ENCODE measurements around the gene RASA4B.

DNA sequence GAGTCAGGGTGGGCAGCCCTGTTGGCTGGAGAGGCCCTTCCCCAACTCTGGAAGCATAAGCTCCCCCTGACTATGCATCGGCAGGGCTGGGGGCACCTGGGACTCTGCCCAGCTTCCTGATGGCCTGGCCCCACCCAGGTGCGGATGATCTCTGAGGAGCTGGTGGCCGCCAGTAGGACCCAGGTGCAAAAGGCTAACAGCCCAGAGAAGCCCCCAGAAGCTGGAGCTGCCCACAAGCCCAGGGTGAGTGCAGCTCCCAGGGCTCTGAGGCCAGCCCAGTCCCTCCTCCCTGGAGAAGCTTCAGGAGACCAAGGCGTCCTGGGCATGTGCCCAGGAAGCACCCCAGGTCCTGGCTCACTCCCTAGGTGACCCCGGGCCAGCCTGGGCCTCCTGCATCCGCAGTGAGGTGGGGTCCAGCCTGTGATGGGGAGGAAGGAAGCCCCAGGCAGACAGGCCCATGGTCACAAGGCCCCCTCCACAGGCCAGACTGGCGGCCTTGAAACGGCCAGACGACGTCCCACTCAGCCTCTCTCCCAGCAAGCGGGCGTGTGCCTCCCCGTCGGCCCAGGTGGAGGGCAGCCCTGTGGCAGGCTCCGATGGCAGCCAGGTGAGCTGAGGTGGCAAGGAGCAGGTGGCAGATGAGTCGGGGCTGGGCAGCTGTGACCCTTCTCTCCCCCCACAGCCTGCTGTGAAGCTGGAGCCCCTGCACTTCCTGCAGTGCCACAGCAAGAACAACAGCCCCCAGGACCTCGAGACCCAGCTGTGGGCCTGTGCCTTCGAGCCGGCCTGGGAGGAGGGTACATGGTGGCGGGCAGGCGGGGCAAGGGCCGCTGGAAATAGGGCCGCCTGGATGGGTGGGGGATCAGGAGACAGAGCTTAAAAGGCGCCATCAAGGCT lies 49.7 kb downstream of the RASA4B start:
- TF ChIP-seq, protein P1, sequence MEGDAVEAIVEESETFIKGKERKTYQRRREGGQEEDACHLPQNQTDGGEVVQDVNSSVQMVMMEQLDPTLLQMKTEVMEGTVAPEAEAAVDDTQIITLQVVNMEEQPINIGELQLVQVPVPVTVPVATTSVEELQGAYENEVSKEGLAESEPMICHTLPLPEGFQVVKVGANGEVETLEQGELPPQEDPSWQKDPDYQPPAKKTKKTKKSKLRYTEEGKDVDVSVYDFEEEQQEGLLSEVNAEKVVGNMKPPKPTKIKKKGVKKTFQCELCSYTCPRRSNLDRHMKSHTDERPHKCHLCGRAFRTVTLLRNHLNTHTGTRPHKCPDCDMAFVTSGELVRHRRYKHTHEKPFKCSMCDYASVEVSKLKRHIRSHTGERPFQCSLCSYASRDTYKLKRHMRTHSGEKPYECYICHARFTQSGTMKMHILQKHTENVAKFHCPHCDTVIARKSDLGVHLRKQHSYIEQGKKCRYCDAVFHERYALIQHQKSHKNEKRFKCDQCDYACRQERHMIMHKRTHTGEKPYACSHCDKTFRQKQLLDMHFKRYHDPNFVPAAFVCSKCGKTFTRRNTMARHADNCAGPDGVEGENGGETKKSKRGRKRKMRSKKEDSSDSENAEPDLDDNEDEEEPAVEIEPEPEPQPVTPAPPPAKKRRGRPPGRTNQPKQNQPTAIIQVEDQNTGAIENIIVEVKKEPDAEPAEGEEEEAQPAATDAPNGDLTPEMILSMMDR (optimal IDR thresholded peaks at IDR 0.05 in 1 of 3, IDR thresholded peaks at IDR 0.05 in 1 of 3, conservative IDR thresholded peaks at IDR 0.05 in 1 of 3; ENCODE audit: extremely low read depth in 1 of 3, insufficient read depth in 2 of 3, low read length in 3 of 3) = no peak
- TF ChIP-seq EZH2 (IDR thresholded peaks at IDR 0.05; ENCODE audit: low read length) = no peak
